NCI-H748 treated with DMSO at 0.1 percent for 48 hours (cell line): ENCODE results near the gene SLC2A6.

Experiments used
- DNase-seq: peaks from one replicate; lab custom pipeline; 2025; lab: John Stamatoyannopoulos, UW

SLC2A6 gene

DNA sequence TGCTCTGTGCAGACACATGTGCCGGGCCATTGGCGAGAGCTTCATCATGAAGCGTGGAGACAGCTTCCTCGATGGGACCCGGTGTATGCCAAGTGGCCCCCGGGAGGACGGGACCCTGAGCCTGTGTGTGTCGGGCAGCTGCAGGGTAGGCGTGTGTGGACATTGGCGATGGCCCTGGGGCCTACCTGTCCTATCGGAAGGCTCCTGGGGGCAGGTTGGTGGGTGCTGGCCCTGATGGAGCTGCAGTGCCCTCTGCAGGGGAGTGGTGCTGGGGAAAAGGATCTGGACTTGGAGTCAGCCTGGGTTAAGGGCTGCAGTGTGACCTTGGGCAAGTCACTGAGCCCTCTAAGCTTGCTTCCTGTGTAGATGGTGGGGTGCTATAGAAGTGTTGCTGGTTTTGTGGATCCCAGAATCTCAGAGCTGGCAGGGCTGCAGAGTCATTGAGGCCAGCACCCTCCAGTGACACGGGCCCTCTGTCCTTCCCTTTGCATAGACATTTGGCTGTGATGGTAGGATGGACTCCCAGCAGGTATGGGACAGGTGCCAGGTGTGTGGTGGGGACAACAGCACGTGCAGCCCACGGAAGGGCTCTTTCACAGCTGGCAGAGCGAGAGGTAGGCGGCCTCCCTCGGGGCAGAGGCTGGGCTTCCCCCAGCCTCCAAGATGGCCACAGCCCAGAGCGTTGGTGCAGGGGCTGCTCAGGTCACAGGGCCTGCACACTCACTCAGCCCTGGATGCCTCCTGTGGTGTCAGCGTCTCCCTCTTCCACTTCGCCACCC is 41.0 kb downstream of the SLC2A6 start:
- no peak for DNase-seq

DNA sequence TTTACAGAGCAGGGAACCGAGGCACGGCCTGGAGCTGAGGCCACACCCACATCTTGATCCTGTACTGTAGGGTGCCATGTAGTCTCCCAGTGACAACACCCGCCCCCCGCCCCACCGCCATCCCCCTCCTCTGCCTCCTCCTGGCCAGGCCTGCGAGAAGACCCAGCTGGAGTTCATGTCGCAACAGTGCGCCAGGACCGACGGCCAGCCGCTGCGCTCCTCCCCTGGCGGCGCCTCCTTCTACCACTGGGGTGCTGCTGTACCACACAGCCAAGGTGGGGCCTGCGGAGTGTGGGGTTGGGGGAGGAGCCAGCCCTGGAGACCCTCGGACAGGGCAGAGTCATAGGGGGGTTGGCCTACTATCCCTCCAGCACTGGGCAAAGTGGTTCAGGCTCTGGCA is 42.2 kb downstream of the SLC2A6 start:
- no peak for DNase-seq

DNA sequence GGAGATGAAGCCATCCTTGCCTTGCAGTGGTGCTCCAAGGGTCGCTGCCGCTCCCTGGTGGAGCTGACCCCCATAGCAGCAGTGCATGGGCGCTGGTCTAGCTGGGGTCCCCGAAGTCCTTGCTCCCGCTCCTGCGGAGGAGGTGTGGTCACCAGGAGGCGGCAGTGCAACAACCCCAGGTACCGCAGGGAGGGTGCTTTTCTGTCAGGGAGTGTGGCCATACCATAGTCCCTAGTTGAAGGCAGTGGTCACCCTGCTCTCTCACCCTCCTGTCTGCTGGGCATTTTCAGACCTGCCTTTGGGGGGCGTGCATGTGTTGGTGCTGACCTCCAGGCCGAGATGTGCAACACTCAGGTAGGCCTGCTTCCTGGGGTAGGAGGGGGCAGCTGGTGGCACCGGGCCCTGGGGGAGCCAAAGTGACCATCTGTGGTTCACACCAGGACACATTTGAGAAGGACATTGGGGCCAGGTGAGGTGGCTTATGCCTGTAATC is 45.5 kb downstream of the SLC2A6 start:
- no peak for DNase-seq

DNA sequence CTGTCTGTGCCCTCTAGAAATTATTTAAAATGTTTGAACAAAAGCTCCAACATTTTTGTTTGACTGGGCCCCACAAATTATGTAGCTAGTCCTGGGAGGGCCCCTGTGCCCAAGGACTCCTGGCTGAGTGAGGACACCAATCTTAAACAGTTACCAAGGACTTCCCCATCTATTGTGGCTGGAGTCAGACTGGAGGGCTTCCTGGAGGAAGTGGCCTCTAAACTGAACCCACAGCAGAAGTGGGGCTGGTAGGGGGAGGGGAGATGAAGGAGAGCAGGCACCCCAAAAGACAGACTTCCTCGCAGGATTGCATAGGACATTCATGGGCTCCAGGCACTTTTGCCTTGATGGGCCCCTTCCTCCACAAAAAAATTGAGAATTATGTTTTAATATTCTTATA is 48.7 kb downstream of the SLC2A6 start:
- DNase-seq, result no peak

DNA sequence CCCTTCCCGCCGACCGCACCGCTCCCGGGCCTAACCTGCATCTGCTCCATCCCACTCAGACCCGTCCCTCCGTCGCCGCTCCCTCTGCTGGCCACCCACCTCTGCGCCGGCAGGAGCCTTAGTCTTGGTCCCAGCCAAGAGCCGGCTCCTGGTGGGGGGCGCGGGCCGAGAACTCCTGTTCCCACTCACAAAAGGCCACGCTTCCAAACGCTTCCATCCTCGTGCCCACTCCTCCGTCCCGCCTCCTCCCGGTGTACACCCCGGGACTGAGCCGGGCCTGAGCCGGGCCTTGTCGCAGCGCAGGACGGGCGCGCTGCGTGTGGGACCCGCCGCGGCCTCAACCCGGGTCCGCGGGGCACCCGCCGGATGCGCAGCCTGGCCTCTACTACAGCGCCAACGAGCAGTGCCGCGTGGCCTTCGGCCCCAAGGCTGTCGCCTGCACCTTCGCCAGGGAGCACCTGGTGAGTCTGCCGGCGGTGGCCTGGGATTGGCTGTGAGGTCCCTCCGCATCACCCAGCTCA is 49.2 kb downstream of the SLC2A6 start:
- no peak for DNase-seq

DNA sequence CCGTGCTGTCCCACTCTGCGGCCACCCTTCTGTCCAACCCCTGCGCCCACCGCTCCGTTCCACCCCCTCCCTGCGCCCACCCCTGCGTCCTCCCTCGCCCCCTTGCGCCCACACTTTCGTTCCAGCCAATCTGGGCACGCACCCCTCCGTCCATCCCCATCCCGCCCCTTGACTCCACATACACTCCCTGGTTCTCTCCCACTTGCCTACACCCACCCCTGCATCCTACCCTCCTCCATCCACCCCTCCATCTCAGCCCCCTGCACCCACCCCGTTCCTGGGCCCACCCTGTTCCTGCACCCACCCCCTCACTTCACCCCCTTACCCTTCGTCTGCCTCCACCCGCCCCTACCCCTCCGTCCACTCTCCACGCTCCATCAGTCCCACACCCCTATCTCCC is 49.7 kb downstream of the SLC2A6 start:
- no peak for DNase-seq

DNA sequence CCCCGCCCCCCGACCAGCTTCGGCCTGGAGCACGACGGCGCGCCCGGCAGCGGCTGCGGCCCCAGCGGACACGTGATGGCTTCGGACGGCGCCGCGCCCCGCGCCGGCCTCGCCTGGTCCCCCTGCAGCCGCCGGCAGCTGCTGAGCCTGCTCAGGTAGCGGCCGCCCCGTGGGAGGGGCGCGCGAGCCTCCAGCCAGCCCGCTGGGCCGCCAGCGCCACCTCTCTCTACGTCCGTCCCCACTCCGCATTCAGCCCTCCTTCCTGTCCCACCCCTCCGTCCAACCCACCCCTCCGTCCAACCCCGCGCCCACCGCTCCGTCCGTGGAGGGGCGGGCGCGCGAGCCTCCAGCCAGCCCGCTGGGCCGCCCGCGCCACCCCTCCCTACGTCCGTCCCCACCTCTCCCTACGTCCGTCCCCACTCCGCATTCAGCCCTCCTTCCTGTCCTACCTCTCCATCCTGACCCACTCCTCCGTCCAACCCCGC is 50.2 kb downstream of the SLC2A6 start:
- peak; percentile 32 for DNase-seq

DNA sequence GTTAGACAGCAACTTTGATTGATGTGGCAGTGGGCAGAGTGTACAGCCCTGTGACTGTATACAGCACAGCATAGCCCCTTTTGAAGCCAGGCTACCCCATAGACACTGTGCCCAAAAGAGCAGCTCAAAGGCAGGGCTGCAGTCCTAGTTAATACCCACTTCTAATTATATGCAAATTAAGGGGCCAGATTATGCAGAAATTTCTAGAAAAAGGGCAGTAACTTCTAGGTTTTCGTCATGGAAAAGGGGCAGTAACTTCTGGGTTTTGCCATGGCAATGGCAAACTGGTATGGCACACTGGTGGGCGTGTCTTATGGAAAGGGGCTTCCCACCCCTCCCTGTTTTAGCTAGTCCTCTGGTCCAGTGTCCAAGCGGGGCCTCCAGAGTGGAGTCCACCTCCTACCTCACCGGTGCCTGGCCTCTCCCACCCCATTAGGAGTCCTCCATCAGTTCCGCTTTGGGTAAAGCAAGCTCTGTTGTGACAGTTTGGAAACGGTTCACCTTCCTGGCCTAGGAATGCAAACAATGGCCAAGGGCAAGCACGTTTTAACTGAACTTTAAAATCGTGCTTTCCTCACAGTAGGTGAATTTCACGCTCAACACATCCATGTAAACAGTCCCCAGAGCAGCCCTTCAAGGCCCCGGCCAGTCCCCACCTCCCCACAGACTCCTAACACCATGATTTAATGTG is 51.1 kb downstream of the SLC2A6 start:
- no peak for DNase-seq

DNA sequence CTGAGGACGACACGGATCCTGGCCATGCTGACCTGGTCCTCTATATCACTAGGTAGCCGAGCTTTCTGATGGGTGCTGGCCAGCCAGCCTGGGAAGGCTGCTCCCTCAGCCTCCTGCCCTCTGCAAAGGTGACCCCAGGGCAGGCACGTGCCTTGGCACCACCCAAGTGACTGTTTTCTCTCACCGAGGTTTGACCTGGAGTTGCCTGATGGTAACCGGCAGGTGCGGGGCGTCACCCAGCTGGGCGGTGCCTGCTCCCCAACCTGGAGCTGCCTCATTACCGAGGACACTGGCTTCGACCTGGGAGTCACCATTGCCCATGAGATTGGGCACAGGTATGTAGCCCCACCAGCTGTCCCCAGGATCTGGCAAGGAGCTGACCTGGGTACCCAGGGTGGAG is 52.9 kb downstream of the SLC2A6 start:
- DNase-seq, result no peak

DNA sequence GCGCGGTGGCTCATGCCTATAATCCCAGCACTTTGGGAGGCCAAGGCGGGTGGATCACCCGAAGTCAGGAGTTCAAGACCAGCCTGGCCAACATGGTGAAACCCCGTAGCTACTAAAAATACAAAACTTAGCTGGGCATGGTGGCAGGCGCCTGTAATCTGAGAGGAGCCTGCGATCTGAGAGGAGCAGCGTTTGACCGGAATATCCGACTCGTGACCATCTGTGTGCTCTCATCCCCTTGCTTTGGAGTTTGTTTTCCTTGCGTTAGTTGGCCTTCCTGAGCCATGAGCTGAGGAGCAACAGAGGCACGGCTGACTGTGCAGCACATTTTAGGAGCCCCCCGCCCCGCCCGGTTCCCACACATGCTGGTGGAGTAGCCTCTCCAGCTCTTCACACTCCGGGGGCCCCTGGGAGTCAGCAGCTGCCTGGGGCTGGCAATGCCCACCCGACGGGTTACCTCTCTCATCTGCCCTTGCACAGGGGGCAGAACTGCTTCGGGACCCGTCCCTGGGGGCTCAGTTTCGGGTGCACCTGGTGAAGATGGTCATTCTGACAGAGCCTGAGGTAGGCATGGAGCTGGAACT is 53.8 kb downstream of the SLC2A6 start:
- no peak for DNase-seq

DNA sequence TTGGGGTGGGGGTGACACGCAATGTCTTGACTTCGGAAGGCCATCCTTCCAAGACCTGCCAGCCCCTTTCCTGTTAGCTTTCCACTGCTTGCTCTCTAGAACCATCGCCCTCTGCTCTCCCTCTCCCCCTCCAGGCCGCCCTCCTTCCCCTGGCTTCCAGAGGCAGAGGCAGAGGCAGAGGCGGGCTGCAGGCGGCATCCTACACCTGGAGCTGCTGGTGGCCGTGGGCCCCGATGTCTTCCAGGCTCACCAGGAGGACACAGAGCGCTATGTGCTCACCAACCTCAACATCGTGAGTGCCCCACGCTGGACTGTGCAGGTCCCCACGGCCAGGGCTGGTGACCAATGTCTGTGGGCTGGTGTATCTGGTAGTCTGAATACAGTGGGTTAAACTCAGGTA is 54.7 kb downstream of the SLC2A6 start:
- no peak for DNase-seq

DNA sequence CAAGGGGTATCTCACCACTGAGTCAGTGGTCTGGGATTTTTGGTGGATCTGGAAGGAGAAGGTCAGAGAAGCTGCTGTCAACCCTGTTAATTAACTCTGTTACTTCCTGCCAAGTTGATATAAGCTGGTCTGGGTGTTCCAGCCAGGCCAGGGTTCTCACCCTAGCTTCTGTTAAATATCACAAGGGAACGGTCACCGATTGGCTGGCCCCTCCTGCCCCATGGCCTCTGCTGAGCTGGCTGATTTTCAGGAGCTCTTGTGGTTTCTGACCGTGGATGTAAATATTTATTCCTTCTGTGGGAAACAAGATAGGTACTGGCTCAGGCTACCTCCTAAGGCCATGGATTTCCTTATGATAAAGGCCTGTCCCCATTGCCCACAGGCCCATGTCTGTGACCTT is 55.7 kb downstream of the SLC2A6 start:
- DNase-seq, result no peak

DNA sequence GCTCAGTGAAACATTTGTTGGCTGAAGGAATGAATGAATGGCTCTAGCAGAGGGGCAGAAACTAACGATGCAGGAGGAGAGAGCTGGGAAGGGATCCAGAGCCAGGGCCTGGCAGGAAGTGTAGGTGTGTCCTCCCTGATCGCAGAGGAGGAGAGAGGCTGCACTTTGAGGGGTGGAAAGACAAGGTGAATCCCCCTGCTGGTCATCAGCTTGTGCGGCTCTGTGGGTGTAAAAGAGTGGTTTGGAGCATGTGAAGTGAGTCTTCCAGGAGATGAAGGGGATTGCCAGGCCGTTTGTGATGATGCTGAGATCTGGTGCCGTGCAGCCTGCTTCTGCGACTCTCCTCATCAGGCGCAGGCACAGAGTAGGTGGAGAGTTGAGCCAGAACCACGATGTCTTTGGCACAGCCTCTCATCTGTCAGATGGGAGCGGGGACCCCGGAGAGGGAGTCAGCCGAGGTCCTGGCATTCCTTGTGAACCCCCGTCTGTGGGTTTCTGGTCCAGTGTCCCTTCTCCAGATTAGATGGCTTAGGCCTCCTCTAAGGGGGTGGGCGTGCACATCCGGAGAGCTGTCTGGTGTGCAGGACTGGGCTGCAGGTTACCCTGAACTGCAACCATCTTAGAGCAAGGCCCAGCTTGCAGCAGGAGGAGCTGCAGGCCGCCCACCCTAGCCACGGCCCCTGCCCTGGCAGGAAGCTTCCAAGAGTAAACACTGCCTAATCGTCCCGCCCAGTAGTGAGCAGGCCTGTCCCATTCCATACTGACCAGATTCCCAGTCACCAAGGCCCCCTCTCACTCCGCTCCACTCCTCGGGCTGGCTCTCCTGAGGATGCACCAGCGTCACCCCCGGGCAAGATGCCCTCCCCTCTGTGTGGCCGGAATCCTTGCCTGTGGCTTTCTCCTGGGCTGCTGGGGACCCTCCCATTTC is 57.0 kb downstream of the SLC2A6 start, which contains the start of gene ADAMTS13:
TSS of gene ADAMTS13 (plus strand) at position 753 of the 928 bp plus-strand sequence. CDS start at position 830, 77 bp downstream.
- DNase-seq, result no peak
